Kidney (tissue), 14 donors: Measurements from ENCODE around the gene NXPH1. TPM values are rescaled to one million over a fixed set of nuclear protein-coding genes. Genes with fewer than 3 reads are reported as not detected.

Experiments used
- DNase-seq, 5 donors: peaks; one replicate each; pipeline ENCODE4 v3.0.0-alpha.2; 2013 to 2020
- FAIRE-seq: peaks from 2 replicates; lab custom pipeline; 2012; peaks lifted over from hg19 to GRCh38; lab: Jason Lieb, UNC
- H3K27ac ChIP-seq, 2 donors: one replicate each; pipeline ENCODE4 v1.7.0; 2013; ENCODE audit warnings: low read depth in 2 of 2, low read length in 2 of 2, inconsistent platforms in 1 of 2
- H3K27me3 ChIP-seq: one replicate; pipeline ENCODE4 v1.7.1; 2013; ENCODE audit warnings: low read length, inconsistent platforms; ENCODE audit not compliant: control insufficient read depth, insufficient read depth
- H3K36me3 ChIP-seq, 3 donors: one replicate each; pipeline versions ENCODE4 v1.7.0 to v1.7.1; 2013; ENCODE audit warnings: low read length in 3 of 3, control low read depth in 1 of 3, inconsistent platforms in 1 of 3; ENCODE audit not compliant: insufficient read depth in 3 of 3, control insufficient read depth in 2 of 3
- H3K4me1 ChIP-seq, 3 donors: one replicate each; pipeline versions ENCODE4 v1.7.0 to v1.7.1; 2013; ENCODE audit warnings: low read length in 3 of 3, inconsistent platforms in 1 of 3, low read depth in 1 of 3; ENCODE audit not compliant: control insufficient read depth in 2 of 3, insufficient read depth in 2 of 3
- H3K4me3 ChIP-seq, 3 donors: one replicate each; pipeline versions ENCODE4 v1.7.0 to v1.8.1; 2013; ENCODE audit warnings: low read length in 3 of 3, control low read depth in 1 of 3, inconsistent platforms in 1 of 3
- H3K9ac ChIP-seq, 3 donors: one replicate each; pipeline versions ENCODE4 v1.7.0 to v1.7.1; 2013; ENCODE audit warnings: low read length in 3 of 3, control low read depth in 1 of 3, inconsistent platforms in 1 of 3
- H3K9me3 ChIP-seq, 3 donors: one replicate each; pipeline versions ENCODE4 v1.7.0 to v1.7.1; 2013; ENCODE audit warnings: low read length in 3 of 3, control low read depth in 1 of 3, inconsistent platforms in 1 of 3; ENCODE audit not compliant: control insufficient read depth in 2 of 3, insufficient read depth in 1 of 3
- intact Hi-C: fragments of 100-400 bp; cut with DNase I; formaldehyde crosslinking; loops from one replicate; pipeline ENCODE4 v1.11.1; 2022
- polyA plus RNA-seq: library from polyadenylated mRNA; stranded (reverse); fragments of 350-450 nt; fragmentation: Illumina TruSeq; extraction: RNeasy Lipid Tissue Mini Kit (QIAGEN cat#74804); gene quantifications from one replicate; pipeline ENCODE4 v1.2.3, GENCODE V29; 2014; ENCODE audit warnings: low read depth, low replicate concordance; ENCODE audit not compliant: insufficient read depth
- total RNA-seq: library from RNA; stranded (reverse); fragmentation: NEBNext Ultra II Directional; extraction: Animal tissue kit (Norgen Biotek cat#: 25700); gene quantifications from one replicate; pipeline ENCODE4 v1.2.1, GENCODE V29; 2021
- TF ChIP-seq, protein P1 (sequence below): IDR thresholded peaks from 3 replicates; pipeline ENCODE4 v1.5.1; 2012; ENCODE audit warnings: mild to moderate bottlenecking, moderate library complexity, borderline replicate concordance; ENCODE audit not compliant: insufficient read depth; ENCODE audit errors: extremely low read depth
- donor health status: control.
- donor health status: control.
- donor health status: control.
- donor health status: control.
- donor health status: control.
- donor health status: DM: yes; HTN: yes; CAD: no.
- donor health status: Normal renal cell carcinoma (clear cell type).

Gene NXPH1
- total and polyA plus RNA-seq, 2 donors from 2014 or later, result not detected

DNA sequence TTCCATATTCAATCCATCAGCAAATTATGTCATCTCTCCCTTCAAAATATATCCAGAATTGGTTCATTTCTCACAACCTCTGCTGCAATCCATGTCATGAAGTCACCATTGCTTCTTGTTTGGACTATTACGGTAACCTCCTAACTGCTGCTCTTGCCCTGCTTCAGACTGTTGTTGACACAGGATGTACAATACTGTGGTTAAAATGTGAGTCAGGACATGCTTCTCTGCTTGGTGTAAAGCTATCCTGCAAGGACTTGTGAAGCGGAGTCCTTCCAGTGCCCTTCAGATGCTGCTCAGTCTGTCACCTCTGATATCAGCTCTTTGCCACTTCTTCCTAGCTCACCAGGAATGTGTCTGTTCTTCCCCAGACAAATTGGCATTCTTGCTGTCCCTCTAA lies 10.4 kb upstream of the NXPH1 start:
- FAIRE-seq, result no peak
- TF ChIP-seq, protein P1, sequence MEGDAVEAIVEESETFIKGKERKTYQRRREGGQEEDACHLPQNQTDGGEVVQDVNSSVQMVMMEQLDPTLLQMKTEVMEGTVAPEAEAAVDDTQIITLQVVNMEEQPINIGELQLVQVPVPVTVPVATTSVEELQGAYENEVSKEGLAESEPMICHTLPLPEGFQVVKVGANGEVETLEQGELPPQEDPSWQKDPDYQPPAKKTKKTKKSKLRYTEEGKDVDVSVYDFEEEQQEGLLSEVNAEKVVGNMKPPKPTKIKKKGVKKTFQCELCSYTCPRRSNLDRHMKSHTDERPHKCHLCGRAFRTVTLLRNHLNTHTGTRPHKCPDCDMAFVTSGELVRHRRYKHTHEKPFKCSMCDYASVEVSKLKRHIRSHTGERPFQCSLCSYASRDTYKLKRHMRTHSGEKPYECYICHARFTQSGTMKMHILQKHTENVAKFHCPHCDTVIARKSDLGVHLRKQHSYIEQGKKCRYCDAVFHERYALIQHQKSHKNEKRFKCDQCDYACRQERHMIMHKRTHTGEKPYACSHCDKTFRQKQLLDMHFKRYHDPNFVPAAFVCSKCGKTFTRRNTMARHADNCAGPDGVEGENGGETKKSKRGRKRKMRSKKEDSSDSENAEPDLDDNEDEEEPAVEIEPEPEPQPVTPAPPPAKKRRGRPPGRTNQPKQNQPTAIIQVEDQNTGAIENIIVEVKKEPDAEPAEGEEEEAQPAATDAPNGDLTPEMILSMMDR, result no peak
- intact Hi-C loops, result no loop called here
- no peak overlapping the region for H3K4me3 ChIP-seq
- H3K27me3 ChIP-seq, result no peaks in the 10 kb centered on the region
- no peaks in the 10 kb centered on the region for H3K4me1 ChIP-seq
- no peak overlapping the region for H3K27ac ChIP-seq
- no peaks in the 10 kb centered on the region for H3K9me3 ChIP-seq
- no peak overlapping the region for H3K9ac ChIP-seq
- H3K36me3 ChIP-seq, result no peaks in the 10 kb centered on the region
- DNase-seq, result no peak

DNA sequence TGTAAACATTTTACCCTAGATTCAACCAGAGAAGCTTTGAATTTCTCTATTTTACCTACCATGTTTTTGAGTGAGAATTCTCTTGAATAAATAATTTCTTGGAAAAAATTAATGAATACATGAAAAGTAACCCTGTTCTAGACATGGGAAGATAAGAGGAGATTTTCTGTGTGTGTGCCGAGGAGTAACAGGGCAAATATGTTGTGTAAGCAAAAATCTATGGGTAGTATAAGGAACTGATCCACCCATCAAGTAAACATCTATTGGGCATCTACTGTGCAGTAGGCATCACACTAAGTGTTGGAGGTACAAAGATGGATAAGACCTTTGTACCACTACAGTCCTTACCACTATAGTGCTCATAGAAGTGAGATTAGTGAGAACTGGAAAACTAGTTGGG lies 8.2 kb upstream of the NXPH1 start:
- no peak overlapping the region for H3K27ac ChIP-seq
- no peak overlapping the region for H3K9ac ChIP-seq
- intact Hi-C loops, result no loop called here
- no peaks in the 10 kb centered on the region for H3K4me1 ChIP-seq
- no peak for DNase-seq
- H3K36me3 ChIP-seq, result no peaks in the 10 kb centered on the region
- TF ChIP-seq, protein P1, result no peak
- H3K27me3 ChIP-seq, result no peaks in the 10 kb centered on the region
- H3K9me3 ChIP-seq, result no peaks in the 10 kb centered on the region
- H3K4me3 ChIP-seq, result no peak overlapping the region
- no peak for FAIRE-seq

DNA sequence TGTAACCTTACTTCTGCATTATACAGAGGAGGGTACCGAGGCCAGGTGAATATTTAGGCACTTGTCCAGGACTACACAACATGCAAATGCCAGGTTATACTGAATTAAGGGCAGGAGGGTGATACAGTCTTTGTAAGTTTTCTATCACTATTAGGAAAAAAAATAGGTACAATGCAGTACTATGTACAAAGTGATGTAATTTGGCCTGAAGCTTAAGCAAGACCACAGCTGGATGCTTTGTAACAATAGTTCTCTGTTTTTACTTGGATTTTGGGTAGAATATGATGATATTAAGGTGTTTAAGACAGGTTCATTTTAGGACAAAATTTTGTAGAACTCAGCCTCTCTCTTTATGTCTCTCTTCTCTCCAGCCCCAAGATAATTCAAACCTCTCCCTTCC lies 2.8 kb upstream of the NXPH1 start:
- TF ChIP-seq, protein P1, result no peak
- peaks cover 33% of the 10 kb centered on the region for H3K27me3 ChIP-seq
- H3K4me3 ChIP-seq, result no peak overlapping the region
- no peaks in the 10 kb centered on the region for H3K9me3 ChIP-seq
- FAIRE-seq (no peak), DNase-seq (no peak)
- intact Hi-C loops, result no loop called here
- no peaks in the 10 kb centered on the region for H3K36me3 ChIP-seq
- H3K9ac ChIP-seq, result no peak overlapping the region
- peaks cover 0 to 6% (median 0%) of the 10 kb centered on the region in 3 donors for H3K4me1 ChIP-seq
- no peak overlapping the region for H3K27ac ChIP-seq

DNA sequence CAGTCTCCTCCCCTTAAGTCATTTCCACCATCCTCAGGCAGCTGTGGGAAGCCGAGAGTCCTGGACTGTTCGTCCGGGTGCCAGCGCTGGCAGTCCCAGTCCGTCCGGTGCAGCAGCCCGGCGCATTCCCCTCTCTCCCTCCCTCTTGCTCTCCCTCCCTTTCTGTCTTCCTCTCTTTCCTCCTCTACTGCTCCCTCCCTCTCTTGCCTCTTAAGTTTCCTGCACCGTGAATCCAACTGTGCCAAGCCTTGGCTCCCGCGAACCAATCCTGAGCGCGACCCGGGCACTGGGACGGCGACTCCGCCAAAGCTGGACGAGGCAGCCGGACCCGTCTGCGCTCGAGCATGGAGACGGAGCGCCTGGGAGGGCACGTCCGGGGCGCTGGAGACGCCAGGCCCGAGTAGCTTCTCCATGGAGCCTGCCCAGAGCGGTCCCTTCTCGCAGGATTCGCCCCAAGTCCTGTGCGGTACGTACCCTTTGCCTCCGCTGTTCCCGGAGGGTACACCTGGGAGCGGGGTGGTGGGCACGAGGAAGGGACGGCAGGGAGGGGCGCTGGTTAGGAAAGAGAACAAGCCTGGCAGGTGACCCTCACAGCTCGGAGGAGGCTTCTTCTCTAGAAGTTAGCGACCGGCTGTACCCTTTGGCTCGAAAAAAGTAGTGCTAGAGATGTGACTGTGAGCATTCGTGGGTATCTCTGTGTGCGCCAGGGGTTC lies 1.0 kb downstream of the NXPH1 start:
- Histone ChIP-seq H3K36me3 (no peaks in the 10 kb centered on the region), H3K4me3 (no peak overlapping the region), H3K27ac (no peak overlapping the region), H3K9me3 (no peaks in the 10 kb centered on the region), H3K9ac (no peak overlapping the region), H3K4me1 (peaks cover 0 to 6% (median 0%) of the 10 kb centered on the region in 3 donors), H3K27me3 (peaks cover 56% of the 10 kb centered on the region)
- TF ChIP-seq, protein P1, result no peak
- no peak for FAIRE-seq
- peak in 2 of 5 donors; percentile 37 to 43 for DNase-seq
- intact Hi-C loops, result no loop called here
